Hepatocyte (in vitro differentiated cells): ENCODE data around the gene CNTNAP2. TPM values are rescaled to one million over a fixed set of nuclear protein-coding genes. Genes with fewer than 3 reads are reported as not detected.
"Not testable (repeated sequence)": the region's sequence is repeated elsewhere in the genome, so short reads cannot be mapped to it uniquely, and the experiment has no call there.

ENCODE experiments used
- DNase-seq: peaks from one replicate; pipeline ENCODE4 v3.0.0-alpha.2; 2016; ENCODE audit warnings: low spot score
- H2AFZ ChIP-seq: fragments of 200-600 bp; sonication (generic); 2 replicates; pipeline ENCODE4 v1.6.0; 2016; ENCODE audit warnings: antibody characterized with exemption, mild to moderate bottlenecking
- H3K27ac ChIP-seq: fragments of 200-600 bp; sonication (generic); 2 replicates; pipeline ENCODE4 v1.5.1; 2016; ENCODE audit warnings: mild to moderate bottlenecking
- H3K27me3 ChIP-seq: fragments of 200-600 bp; sonication (generic); 2 replicates; pipeline ENCODE4 v1.6.1; 2016
- H3K36me3 ChIP-seq: fragments of 200-600 bp; sonication (generic); replicated peaks from 2 replicates; pipeline ENCODE4 v1.5.1; 2016; ENCODE audit warnings: low read depth; ENCODE audit not compliant: insufficient read depth
- H3K4me1 ChIP-seq: fragments of 200-600 bp; sonication (generic); 2 replicates; pipeline ENCODE4 v1.5.1; 2016; ENCODE audit warnings: mild to moderate bottlenecking, moderate library complexity; ENCODE audit not compliant: insufficient read depth
- H3K4me2 ChIP-seq: fragments of 200-600 bp; sonication (generic); 2 replicates; pipeline ENCODE4 v1.6.0; 2016
- H3K4me3 ChIP-seq: fragments of 200-600 bp; sonication (generic); 2 replicates; pipeline ENCODE4 v1.5.1; 2016; ENCODE audit warnings: mild to moderate bottlenecking
- H3K79me2 ChIP-seq: fragments of 200-600 bp; sonication (generic); 2 replicates; pipeline ENCODE4 v1.6.0; 2017; ENCODE audit warnings: mild to moderate bottlenecking
- H3K9me2 ChIP-seq: fragments of 200-600 bp; sonication (generic); replicated peaks from 2 replicates; pipeline ENCODE4 v1.6.0; 2017; ENCODE audit warnings: mild to moderate bottlenecking; ENCODE audit not compliant: insufficient read depth
- H3K9me3 ChIP-seq: fragments of 200-600 bp; sonication (generic); 2 replicates; pipeline ENCODE4 v1.5.1; 2016; ENCODE audit warnings: low read depth, mild to moderate bottlenecking
- H4K20me1 ChIP-seq: fragments of 200-600 bp; sonication (generic); 2 replicates; pipeline ENCODE4 v1.6.0; 2016; ENCODE audit warnings: mild to moderate bottlenecking; ENCODE audit not compliant: insufficient read depth, poor library complexity, severe bottlenecking
- EZH2 ChIP-seq: fragments of 200-600 bp; sonication (generic); IDR thresholded peaks from 2 replicates; pipeline ENCODE4 v1.6.1; 2016; ENCODE audit warnings: antibody characterized with exemption, mild to moderate bottlenecking, borderline replicate concordance
- EZH2phosphoT487 ChIP-seq: fragments of 200-600 bp; sonication (generic); IDR thresholded peaks from one replicate; pipeline ENCODE4 v1.6.1; 2018; ENCODE audit warnings: antibody characterized with exemption, mild to moderate bottlenecking, low read depth, moderate library complexity; ENCODE audit not compliant: unreplicated experiment, severe bottlenecking
- WGBS: methylation state at CpG from one replicate; pipeline ENCODE4 v1.1.6; 2016; ENCODE audit warnings: low lambda C conversion rate; ENCODE audit errors: missing lambda C conversion rate; 5-methylcytosine and 5-hydroxymethylcytosine counted together
- polyA plus RNA-seq: library from polyadenylated mRNA; unstranded; fragments of >200 nt; fragmentation: Nextera tagmentation; extraction: Ambion mirVana; gene quantifications from 2 replicates; pipeline ENCODE4 v1.2.1, GENCODE V29; 2016
- total RNA-seq: library from RNA; depleted of rRNA; stranded (reverse); fragments of >200 nt; gene quantifications from 2 replicates; pipeline ENCODE4 v1.2.3, GENCODE V29; 2014
- TF ChIP-seq, protein P1 (sequence below): fragments of 200-600 bp; sonication (generic); IDR thresholded peaks from 2 replicates; pipeline ENCODE4 v1.5.1; 2016; ENCODE audit warnings: antibody characterized with exemption, mild to moderate bottlenecking; ENCODE audit not compliant: poor library complexity

The CNTNAP2 gene
- total and polyA plus RNA-seq, 2 experiments from 2014 or later: 7.5 to 14.7 TPM

DNA sequence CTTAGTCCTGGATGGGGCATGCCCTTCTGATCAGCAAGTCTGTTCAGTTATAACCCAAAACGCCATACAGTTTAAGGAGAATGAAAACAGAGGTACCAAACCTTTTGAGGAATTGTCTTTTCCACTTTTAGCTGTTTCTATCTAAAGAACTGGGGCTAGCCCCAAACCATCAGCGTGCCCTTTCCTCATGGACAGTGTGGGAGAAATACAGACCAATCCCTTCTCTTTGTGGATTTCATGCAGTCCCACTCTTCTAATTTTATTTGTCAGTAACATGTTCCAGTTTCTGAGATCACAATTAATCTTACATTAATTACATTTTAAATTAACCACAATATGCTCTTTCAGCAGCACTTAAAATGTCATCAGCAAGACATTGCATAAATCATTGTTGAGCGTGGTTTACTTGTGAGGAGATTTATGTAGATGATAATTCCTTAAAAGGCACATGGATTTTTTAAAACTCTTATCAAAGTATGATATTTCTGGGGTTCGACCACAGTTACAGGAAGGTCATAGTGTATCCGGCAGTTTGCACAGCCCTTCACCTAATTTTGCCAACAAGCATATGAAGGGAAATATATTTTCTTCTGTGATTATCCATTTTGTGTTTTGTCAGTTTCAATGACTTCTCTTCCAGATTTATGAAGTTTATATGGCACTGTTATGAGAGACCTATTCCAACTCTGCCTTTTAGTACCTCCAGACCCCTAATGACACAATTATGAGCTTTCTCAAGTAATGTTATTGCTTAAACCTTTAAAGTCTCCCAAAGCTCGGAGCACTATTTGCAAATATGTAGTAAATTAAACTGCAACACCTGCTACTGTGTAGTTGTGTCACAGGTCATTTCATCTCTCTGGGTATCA is 1605.6 kb downstream of the CNTNAP2 start:
- H4K20me1 ChIP-seq: no peaks in the 10 kb centered on the region
- H3K9me2 ChIP-seq: no peaks in the 10 kb centered on the region
- H3K79me2 ChIP-seq: no peaks in the 10 kb centered on the region
- H3K27ac ChIP-seq: no peak overlapping the region
- DNase-seq: no peak
- no peaks in the 10 kb centered on the region for H3K27me3 ChIP-seq
- no peaks in the 10 kb centered on the region for H3K36me3 ChIP-seq
- H3K4me1 ChIP-seq: no peaks in the 10 kb centered on the region
- no peak overlapping the region for H2AFZ ChIP-seq
- H3K4me3 ChIP-seq: no peak overlapping the region
- TF ChIP-seq EZH2: no peak
- TF ChIP-seq EZH2phosphoT487: no peak
- TF ChIP-seq, protein P1, sequence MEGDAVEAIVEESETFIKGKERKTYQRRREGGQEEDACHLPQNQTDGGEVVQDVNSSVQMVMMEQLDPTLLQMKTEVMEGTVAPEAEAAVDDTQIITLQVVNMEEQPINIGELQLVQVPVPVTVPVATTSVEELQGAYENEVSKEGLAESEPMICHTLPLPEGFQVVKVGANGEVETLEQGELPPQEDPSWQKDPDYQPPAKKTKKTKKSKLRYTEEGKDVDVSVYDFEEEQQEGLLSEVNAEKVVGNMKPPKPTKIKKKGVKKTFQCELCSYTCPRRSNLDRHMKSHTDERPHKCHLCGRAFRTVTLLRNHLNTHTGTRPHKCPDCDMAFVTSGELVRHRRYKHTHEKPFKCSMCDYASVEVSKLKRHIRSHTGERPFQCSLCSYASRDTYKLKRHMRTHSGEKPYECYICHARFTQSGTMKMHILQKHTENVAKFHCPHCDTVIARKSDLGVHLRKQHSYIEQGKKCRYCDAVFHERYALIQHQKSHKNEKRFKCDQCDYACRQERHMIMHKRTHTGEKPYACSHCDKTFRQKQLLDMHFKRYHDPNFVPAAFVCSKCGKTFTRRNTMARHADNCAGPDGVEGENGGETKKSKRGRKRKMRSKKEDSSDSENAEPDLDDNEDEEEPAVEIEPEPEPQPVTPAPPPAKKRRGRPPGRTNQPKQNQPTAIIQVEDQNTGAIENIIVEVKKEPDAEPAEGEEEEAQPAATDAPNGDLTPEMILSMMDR: no peak
- H3K4me2 ChIP-seq: no peak overlapping the region
- WGBS: 71% methylated on average over 6 of the region's 6 CpGs
- no peaks in the 10 kb centered on the region for H3K9me3 ChIP-seq

DNA sequence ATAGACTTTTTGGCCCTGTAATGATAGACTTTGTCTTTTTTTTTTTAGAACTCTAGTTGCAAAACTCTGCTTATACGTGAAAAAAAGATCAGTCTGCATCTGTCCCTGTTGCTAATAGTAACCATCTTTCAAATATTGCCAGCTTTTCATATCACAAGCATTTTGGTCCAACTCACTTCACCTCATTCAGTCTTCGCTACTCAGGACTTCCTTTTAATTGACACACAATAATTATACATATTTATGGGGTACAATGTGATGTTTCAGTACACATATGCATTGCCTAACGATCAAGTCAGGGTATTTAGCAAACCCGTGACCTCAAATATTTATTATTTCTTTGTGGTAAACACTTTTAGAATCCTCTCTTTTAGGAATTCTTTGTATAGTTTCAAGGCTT is 1606.9 kb downstream of the CNTNAP2 start:
- no peaks in the 10 kb centered on the region for H3K9me3 ChIP-seq
- no peak overlapping the region for H3K27ac ChIP-seq
- H2AFZ ChIP-seq: no peak overlapping the region
- no peak overlapping the region for H3K4me2 ChIP-seq
- H3K79me2 ChIP-seq: no peaks in the 10 kb centered on the region
- DNase-seq: no peak
- no peaks in the 10 kb centered on the region for H3K36me3 ChIP-seq
- no peaks in the 10 kb centered on the region for H3K9me2 ChIP-seq
- WGBS: 88% methylated on average over 4 of the region's 4 CpGs
- H3K4me3 ChIP-seq: no peak overlapping the region
- H3K27me3 ChIP-seq: no peaks in the 10 kb centered on the region
- H4K20me1 ChIP-seq: no peaks in the 10 kb centered on the region
- H3K4me1 ChIP-seq: no peaks in the 10 kb centered on the region
- TF ChIP-seq, protein P1: no peak
- TF ChIP-seq EZH2phosphoT487 (no peak), EZH2 (no peak)

DNA sequence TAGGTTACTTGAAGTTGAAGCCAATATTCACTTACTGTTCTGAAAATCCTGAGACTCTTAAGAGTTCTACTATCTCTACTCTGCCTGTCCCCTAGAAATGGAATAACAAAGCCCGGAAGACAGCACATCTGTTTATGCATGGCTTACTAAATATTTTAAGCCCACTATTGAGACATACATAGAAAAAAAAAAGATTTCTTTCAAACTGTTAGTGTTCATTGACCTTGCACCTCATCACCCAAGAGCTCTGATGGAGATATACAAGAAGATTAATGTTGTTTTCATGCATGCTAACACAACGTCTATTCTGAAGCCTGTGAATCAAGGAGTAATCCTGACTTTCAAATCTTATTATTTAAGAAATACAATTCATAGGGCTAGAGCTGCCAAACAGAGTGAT is 1614.7 kb downstream of the CNTNAP2 start:
- Histone ChIP-seq H3K4me3 (no peak overlapping the region), H3K4me2 (no peak overlapping the region), H3K27me3 (no peaks in the 10 kb centered on the region), H3K27ac (no peak overlapping the region), H3K9me2 (no peaks in the 10 kb centered on the region), H4K20me1 (no peaks in the 10 kb centered on the region), H3K79me2 (no peaks in the 10 kb centered on the region), H3K36me3 (no peaks in the 10 kb centered on the region), H2AFZ (no peak overlapping the region), H3K4me1 (no peaks in the 10 kb centered on the region), H3K9me3 (no peaks in the 10 kb centered on the region)
- TF ChIP-seq EZH2phosphoT487: no peak
- TF ChIP-seq, protein P1: no peak
- DNase-seq: no peak
- WGBS: 78% methylated on average over 2 of the region's 2 CpGs

DNA sequence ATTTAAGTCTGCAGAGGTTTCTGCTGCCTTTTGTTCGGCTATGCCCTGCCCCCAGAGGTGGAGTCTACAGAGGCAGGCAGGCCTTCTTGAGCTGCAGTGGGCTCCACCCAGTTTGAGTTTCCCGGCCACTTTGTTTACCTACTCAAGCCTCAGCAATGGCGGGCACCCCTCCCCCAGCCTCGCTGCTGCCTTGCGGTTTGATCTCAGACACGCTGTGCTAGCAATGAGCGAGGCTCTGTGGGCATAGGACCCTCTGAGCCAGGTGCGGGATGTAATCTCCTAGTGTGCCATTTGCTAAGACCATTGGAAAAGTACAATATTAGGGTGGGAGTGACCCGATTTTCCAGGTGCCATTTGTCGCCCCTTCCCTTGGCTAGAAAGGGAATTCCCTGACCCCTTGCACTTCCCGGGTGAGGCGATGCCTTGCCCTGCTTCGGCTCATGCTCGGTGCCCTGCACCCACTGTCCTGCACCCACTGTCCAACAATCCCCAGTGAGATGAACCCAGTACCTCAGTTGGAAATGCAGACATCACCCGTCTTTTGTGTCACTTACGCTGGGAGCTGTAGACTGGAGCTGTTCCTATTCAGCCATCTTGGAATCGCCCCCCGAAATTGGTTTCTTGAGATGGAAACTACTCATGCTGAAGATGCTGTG is 1621.1 kb downstream of the CNTNAP2 start:
- WGBS: 90% methylated on average over 18 of the region's 18 CpGs
- H3K27me3 ChIP-seq, H3K36me3 ChIP-seq: not testable (repeated sequence)

More for the DNA sequence above, 1621.1 kb downstream of the CNTNAP2 start:
- H3K27ac ChIP-seq, DNase-seq, H3K4me2 ChIP-seq, H3K9me3 ChIP-seq, H3K9me2 ChIP-seq, H4K20me1 ChIP-seq, H3K4me3 ChIP-seq, H3K4me1 ChIP-seq, H3K79me2 ChIP-seq, H2AFZ ChIP-seq: not testable (repeated sequence)
